DND-41 (cell line): ENCODE data around the gene CLEC4F.

ENCODE experiments used
- CTCF ChIP-seq: IDR thresholded peaks from 2 replicates; pipeline ENCODE4 v1.5.1; 2012; ENCODE audit warnings: borderline replicate concordance, low read length, moderate library complexity, mild to moderate bottlenecking; ENCODE audit not compliant: poor library complexity, severe bottlenecking; ENCODE audit errors: extremely low read depth
- EZH2 ChIP-seq: IDR thresholded peaks from 3 replicates; pipeline ENCODE4 v1.6.1; 2012; ENCODE audit warnings: borderline replicate concordance, low read depth, mild to moderate bottlenecking, moderate library complexity, low read length, inconsistent platforms; ENCODE audit not compliant: severe bottlenecking

GRCh38 chr2:70793450-70793849, 26.9 kb downstream of the CLEC4F start:
- TF ChIP-seq CTCF (no peak), EZH2 (no peak)
